NCI-H2081 (cell line): ENCODE data around the gene CDC27.
"Not testable (repeated sequence)": the region's sequence is repeated elsewhere in the genome, so short reads cannot be mapped to it uniquely, and the experiment has no call there.

Source experiments
- DNase-seq, 2 experiments: peaks; one replicate each; lab custom pipeline; 2025; lab: John Stamatoyannopoulos, UW

The CDC27 gene

GRCh38 chr17:47070266-47070665, 118.8 kb downstream of the CDC27 start:
- not testable (repeated sequence) for DNase-seq
